ENCODE results near the gene PIK3R5.
"Not testable (repeated sequence)": the region's sequence is repeated elsewhere in the genome, so short reads cannot be mapped to it uniquely, and the experiment has no call there.

The PIK3R5 gene

GRCh38 chr17:8872705-8873435 is 92.6 kb downstream of the PIK3R5 start:
- no peak for DNase-seq

GRCh38 chr17:8872036-8872704 is 93.3 kb downstream of the PIK3R5 start:
- DNase-seq: no peak

GRCh38 chr17:8871081-8871581 is 94.4 kb downstream of the PIK3R5 start:
- DNase-seq: no peak

GRCh38 chr17:8870406-8871040 is 95.0 kb downstream of the PIK3R5 start:
- no peak for DNase-seq

GRCh38 chr17:8869114-8869815 is 96.2 kb downstream of the PIK3R5 start:
- DNase-seq: no peak

GRCh38 chr17:8868529-8868951 is 97.0 kb downstream of the PIK3R5 start:
- DNase-seq: no peak

- DNase-seq: no peak
Observed at GRCh38 chr17:8868092-8868491, 97.4 kb downstream of the PIK3R5 start.

- DNase-seq: no peak
Observed at GRCh38 chr17:8867361-8867981, 98.0 kb downstream of the PIK3R5 start, which contains the start of gene PIK3R6. Gene PIK3R6 (minus strand): TSS chr17:8867674. CDS start chr17:8849794, 17,880 bp downstream.

- DNase-seq: no peak
Observed at GRCh38 chr17:8865811-8866210, 99.7 kb downstream of the PIK3R5 start.

- no peak for DNase-seq
Observed at GRCh38 chr17:8865385-8865784, 100.1 kb downstream of the PIK3R5 start.

GRCh38 chr17:8862213-8863056 is 103.1 kb downstream of the PIK3R5 start:
- no peak for DNase-seq

- no peak for DNase-seq
Observed at GRCh38 chr17:8861495-8862181, 103.9 kb downstream of the PIK3R5 start.

GRCh38 chr17:8859804-8860430 is 105.6 kb downstream of the PIK3R5 start:
- DNase-seq: no peak

- no peak for DNase-seq
Observed at GRCh38 chr17:8859027-8859803, 106.3 kb downstream of the PIK3R5 start.

GRCh38 chr17:8857919-8858318 is 107.6 kb downstream of the PIK3R5 start:
- no peak for DNase-seq

- no peak for DNase-seq
Observed at GRCh38 chr17:8856869-8857575, 108.5 kb downstream of the PIK3R5 start.

GRCh38 chr17:8856205-8856603 is 109.3 kb downstream of the PIK3R5 start:
- not testable (repeated sequence) for DNase-seq

- DNase-seq: no peak
Observed at GRCh38 chr17:8855477-8856204, 109.9 kb downstream of the PIK3R5 start.

All from NK-92 treated with Interleukin-12 subunit alpha and Interleukin-12 subunit beta, amount 100 ng/mL, for 24 hours (cell line).